Mesodermal cell (in vitro differentiated cells): ENCODE measurements around the gene PPARG.

Experiments
- H3K27ac ChIP-seq: 2 replicates; pipeline ENCODE4 v1.7.0; 2013; ENCODE audit warnings: mild to moderate bottlenecking, low read depth, low read length, moderate library complexity; ENCODE audit not compliant: severe bottlenecking
- H3K36me3 ChIP-seq: 2 replicates; pipeline ENCODE4 v1.7.1; 2013; ENCODE audit warnings: mild to moderate bottlenecking, low read length, moderate library complexity; ENCODE audit not compliant: control insufficient read depth, insufficient read depth
- H3K4me1 ChIP-seq: one replicate; pipeline ENCODE4 v1.7.1; 2013; ENCODE audit warnings: mild to moderate bottlenecking, low read length; ENCODE audit not compliant: insufficient read depth, control insufficient read depth, poor library complexity, severe bottlenecking
- H3K4me3 ChIP-seq: 2 replicates; pipeline ENCODE4 v1.7.0; 2013; ENCODE audit warnings: low read length, control low read depth, mild to moderate bottlenecking; ENCODE audit not compliant: insufficient read depth, poor library complexity, severe bottlenecking; ENCODE audit errors: extremely low read depth
- H3K9me3 ChIP-seq: 2 replicates; pipeline ENCODE4 v1.7.1; 2013; ENCODE audit warnings: mild to moderate bottlenecking, low read length, moderate library complexity; ENCODE audit not compliant: control insufficient read depth
- WGBS, 2 experiments: methylation state at CpG; one replicate each; pipeline ENCODE4 v1.1.5; 2013; ENCODE audit warnings: missing lambda C conversion rate in 2 of 2; ENCODE audit not compliant: insufficient coverage in 2 of 2; 5-methylcytosine and 5-hydroxymethylcytosine counted together

The PPARG gene

DNA sequence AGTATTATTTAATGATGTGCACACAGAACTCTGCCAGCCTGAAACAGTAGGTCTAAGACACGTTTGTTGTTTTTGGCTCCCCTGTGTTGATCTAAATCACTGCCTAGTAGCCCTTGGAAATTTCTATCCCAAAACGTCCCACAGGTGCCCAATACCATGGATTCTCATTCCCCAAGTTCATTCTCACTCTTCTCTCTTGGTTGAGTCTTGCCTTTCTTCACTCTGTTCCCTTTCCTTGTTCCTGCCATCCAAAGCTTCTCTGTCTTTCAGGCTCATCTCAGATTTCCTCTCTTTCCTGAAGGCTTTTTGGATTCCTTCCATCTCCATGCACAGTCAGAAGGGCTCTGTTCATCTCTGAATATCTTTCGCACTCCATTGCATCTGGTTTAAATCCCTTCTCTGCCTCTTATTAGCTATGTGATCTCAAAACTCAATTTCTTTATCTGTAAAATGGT is 54.2 kb downstream of the PPARG start:
- Histone ChIP-seq H3K36me3 (no peaks in the 10 kb centered on the region), H3K4me1 (no peaks in the 10 kb centered on the region), H3K4me3 (no peak overlapping the region), H3K9me3 (no peaks in the 10 kb centered on the region), H3K27ac (no peak overlapping the region)
- WGBS, 2 experiments, result 73 to 76% methylated on average over 2 of the region's 3 CpGs

DNA sequence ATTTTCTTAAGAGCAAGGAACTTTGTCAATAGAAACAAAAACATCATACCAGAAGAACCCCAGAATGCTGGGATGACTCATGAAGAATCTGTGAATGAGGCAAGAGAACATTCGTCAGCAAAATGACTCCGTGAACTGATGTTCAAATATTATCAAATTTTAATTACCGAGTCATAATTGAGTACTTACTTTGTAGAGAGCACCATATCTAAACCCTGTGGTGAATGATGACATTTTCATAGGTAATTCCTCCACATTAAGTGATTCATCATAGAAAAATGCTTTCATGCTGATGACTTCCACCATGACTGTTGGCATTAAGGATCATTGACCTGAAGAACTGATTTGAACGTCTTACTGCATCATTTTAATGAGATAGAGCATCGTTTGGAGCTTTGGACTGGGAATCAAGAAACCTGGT is 56.3 kb downstream of the PPARG start:
- WGBS, 2 experiments, result 82 to 92% methylated on average over 2 of the region's 5 CpGs
- H3K27ac ChIP-seq, result no peak overlapping the region
- H3K4me3 ChIP-seq, result no peak overlapping the region
- H3K36me3 ChIP-seq, result no peaks in the 10 kb centered on the region
- no peaks in the 10 kb centered on the region for H3K9me3 ChIP-seq
- H3K4me1 ChIP-seq, result no peaks in the 10 kb centered on the region

DNA sequence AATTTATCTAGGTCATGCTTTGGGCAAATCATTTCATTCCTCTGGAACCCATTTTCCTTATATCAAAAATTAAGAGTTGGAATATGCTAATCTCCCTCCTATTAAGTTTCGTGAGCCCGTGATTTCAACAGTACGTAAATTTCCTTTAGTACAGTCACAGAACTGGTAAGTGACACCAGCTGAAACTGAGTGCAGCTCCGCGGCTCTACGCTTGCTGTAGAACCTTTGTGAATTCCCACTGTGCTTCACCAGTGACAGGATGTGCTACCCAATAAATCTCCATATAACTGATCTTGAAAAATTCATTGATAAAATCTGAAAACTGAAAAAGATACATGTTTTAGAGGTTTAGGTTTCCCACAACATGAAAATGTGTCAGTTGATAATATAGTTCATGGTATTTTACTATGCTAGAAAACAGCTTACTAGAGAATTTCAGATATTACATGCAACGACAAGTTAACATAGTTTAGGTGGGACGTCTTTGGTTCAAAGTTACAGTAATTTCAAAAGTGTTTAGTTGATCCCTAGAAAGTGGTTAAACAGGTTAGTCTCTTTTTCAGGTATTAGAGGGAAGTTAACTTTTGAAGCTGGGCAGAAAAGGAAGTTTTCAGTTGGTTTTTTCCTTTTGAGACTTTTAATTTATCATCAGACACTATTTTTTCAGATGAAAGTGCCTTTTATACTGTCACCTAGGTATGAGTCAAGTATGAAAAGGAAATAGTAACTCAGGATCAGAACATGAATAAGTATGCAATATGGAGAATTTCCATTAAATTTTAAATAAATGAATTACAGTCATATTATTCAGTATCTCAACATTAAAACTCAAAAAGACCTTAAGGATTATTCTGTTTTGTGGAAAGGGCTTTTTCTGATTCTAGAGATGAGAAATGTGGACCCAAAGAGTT is 57.0 kb downstream of the PPARG start:
- 93 to 95% methylated on average over 5 to 7 of the region's 8 CpGs for WGBS, 2 experiments
- no peak overlapping the region for H3K4me3 ChIP-seq
- no peaks in the 10 kb centered on the region for H3K36me3 ChIP-seq
- no peaks in the 10 kb centered on the region for H3K9me3 ChIP-seq
- H3K27ac ChIP-seq, result no peak overlapping the region
- H3K4me1 ChIP-seq, result no peaks in the 10 kb centered on the region

GRCh38 chr3:12347301-12347700 is 58.4 kb downstream of the PPARG start:
- H3K4me1 ChIP-seq, result no peaks in the 10 kb centered on the region
- WGBS, 2 experiments, result no CpG with 5 or more reads among the region's 3 CpGs
- H3K36me3 ChIP-seq, result no peaks in the 10 kb centered on the region
- no peak overlapping the region for H3K4me3 ChIP-seq
- no peaks in the 10 kb centered on the region for H3K9me3 ChIP-seq
- H3K27ac ChIP-seq, result no peak overlapping the region

DNA sequence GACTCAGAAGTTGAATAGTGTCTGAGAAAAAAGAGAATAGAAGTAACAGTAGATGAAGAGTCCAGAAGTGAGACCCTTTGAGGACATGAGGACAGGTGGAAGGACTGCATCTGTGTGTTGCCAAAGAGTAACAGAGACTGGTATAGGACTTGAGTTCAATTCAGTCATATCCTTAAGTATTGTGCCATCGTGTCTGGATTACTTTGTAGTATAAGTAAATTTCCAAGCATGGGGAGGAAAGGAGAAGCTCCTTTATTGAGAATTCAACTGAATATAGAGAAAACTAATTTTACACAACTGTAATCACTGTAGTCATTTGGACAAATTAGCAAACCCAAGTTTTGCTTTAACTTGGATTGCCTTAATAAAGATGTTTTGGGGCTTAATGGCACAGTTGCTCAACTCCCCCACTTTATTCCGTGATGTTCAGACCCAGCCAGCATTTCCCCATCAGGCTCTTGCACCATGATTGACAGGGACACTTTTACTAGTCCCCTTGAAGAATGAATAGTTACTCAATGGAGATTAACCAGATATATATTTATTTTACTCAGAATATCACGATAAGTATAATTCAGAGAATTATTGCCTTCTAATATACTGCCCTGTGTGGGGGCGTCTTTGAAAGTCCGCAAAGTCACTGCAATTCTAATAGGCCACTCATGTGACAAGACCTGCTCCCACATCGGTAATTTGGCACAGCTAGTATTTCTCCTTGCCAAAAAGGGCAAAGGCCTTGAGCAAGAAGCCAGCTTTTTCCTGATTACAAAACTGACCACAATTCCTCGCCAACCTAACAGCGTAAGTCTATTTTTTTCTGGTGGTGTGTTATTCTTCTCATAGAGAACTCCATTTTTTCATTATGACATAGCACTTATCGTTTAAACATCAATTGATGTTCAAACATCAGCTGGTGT is 61.3 kb downstream of the PPARG start:
- 85 to 93% methylated on average over 3 to 4 of the region's 9 CpGs for WGBS, 2 experiments
- Histone ChIP-seq H3K4me1 (no peaks in the 10 kb centered on the region), H3K4me3 (no peak overlapping the region), H3K9me3 (no peaks in the 10 kb centered on the region), H3K27ac (no peak overlapping the region), H3K36me3 (no peaks in the 10 kb centered on the region)

DNA sequence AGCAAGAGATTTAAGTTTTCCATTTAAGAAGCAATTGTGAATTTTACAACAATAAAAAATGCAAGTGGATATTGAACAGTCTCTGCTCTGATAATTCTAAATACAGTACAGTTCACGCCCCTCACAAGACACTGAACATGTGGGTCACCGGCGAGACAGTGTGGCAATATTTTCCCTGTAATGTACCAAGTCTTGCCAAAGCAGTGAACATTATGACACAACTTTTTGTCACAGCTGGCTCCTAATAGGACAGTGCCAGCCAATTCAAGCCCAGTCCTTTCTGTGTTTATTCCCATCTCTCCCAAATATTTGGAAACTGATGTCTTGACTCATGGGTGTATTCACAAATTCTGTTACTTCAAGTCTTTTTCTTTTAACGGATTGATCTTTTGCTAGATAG is 62.3 kb downstream of the PPARG start:
- no peaks in the 10 kb centered on the region for H3K36me3 ChIP-seq
- WGBS, 2 experiments, result 87 to 100% methylated on average over 3 of the region's 4 CpGs
- H3K9me3 ChIP-seq, result no peaks in the 10 kb centered on the region
- H3K27ac ChIP-seq, result no peak overlapping the region
- H3K4me3 ChIP-seq, result no peak overlapping the region
- no peaks in the 10 kb centered on the region for H3K4me1 ChIP-seq

- H3K36me3 ChIP-seq, result no peaks in the 10 kb centered on the region
- H3K27ac ChIP-seq, result no peak overlapping the region
- 100% methylated on average over 1 of the region's 2 CpGs for WGBS, 2 experiments
- H3K9me3 ChIP-seq, result no peaks in the 10 kb centered on the region
- H3K4me1 ChIP-seq, result no peaks in the 10 kb centered on the region
- no peak overlapping the region for H3K4me3 ChIP-seq
These were observed 63.4 kb downstream of the PPARG start for GRCh38 chr3:12352253-12352652.

- H3K27ac ChIP-seq, result no peak overlapping the region
- no peaks in the 10 kb centered on the region for H3K4me1 ChIP-seq
- H3K36me3 ChIP-seq, result no peaks in the 10 kb centered on the region
- no peaks in the 10 kb centered on the region for H3K9me3 ChIP-seq
- no peak overlapping the region for H3K4me3 ChIP-seq
These were observed 63.9 kb downstream of the PPARG start for GRCh38 chr3:12352755-12353154.

DNA sequence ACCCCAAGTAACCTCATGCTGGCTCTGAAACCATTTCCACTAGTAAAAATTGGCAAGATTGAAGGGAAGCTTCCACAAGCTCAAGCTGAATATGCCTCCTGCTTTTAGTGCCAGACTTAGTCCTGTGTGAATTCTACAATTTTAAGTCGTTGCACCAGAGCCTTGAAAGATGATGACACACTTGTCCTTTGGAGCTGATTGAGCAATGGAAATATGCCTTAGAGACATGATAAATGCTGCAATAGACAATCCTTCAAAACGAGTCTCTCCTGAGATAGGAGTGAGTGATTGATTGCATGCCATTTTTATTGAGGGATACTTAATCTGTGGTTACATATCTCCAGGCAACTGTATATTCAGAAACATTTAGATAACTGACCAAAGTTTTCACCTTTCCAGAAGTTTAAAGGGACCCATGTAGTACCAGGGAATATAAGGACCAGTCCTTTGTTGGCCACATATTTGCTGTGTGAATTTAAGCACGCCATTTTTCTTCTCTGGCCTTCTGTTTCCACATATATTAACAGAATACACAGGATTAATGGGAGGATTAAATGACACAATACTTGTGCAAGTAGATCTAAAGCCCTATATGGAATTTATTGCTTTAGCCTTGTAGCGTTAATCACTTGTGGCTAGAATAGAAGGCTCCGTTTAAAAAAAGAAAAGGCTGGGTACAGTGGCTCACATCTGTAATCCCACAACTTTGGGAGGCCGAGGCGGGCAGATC is 65.1 kb downstream of the PPARG start:
- WGBS, 2 experiments, result 93 to 95% methylated on average over 3 to 6 of the region's 7 CpGs
- no peak overlapping the region for H3K4me3 ChIP-seq
- H3K9me3 ChIP-seq, result no peaks in the 10 kb centered on the region
- H3K4me1 ChIP-seq, result no peaks in the 10 kb centered on the region
- no peaks in the 10 kb centered on the region for H3K36me3 ChIP-seq
- no peak overlapping the region for H3K27ac ChIP-seq

- H3K9me3 ChIP-seq, result no peaks in the 10 kb centered on the region
- no peak overlapping the region for H3K27ac ChIP-seq
- 81 to 84% methylated on average over 5 of the region's 5 CpGs for WGBS, 2 experiments
- H3K4me1 ChIP-seq, result no peaks in the 10 kb centered on the region
- H3K4me3 ChIP-seq, result no peak overlapping the region
- H3K36me3 ChIP-seq, result no peaks in the 10 kb centered on the region
These were observed 67.3 kb downstream of the PPARG start for GRCh38 chr3:12356175-12356574.
